Measurements from ENCODE around the gene SPRY1. TPM values are rescaled to one million over a fixed set of nuclear protein-coding genes. Genes with fewer than 3 reads are reported as not detected.

The SPRY1 gene
- total RNA-seq, 1 donor from 2014 or later, result 87.3 TPM

DNA sequence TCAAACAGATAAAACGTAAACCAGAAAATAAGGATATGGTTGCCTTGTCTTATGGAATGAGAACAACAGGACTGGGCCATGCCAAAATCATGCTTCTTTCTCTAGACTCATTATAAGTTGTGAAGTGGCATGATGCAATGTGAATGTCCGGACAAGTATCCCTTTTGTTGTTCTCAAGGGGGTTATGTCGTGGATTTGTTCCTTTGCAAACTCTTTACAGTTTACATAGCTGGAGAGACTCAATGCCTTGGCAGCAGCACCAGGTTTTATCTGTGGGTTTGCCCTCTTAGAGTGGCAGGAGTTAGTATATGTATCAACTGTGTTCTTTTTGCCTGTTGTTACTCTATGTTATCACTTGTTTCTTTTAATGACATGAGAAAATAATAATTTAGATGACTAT is 41.4 kb downstream of the SPRY1 start:
- DNase-seq (ENCODE audit: extremely low read depth, low read depth, low spot score), result no peak

GRCh38 chr4:123443401-123444289 is 47.0 kb downstream of the SPRY1 start:
- no peak for DNase-seq (ENCODE audit: extremely low read depth, low read depth, low spot score)

GRCh38 chr4:123444290-123444731 is 47.7 kb downstream of the SPRY1 start:
- peak; percentile 41 for DNase-seq (ENCODE audit: extremely low read depth, low read depth, low spot score)

GRCh38 chr4:123446865-123447474 is 50.4 kb downstream of the SPRY1 start:
- no peak for DNase-seq (ENCODE audit: extremely low read depth, low read depth, low spot score)

DNA sequence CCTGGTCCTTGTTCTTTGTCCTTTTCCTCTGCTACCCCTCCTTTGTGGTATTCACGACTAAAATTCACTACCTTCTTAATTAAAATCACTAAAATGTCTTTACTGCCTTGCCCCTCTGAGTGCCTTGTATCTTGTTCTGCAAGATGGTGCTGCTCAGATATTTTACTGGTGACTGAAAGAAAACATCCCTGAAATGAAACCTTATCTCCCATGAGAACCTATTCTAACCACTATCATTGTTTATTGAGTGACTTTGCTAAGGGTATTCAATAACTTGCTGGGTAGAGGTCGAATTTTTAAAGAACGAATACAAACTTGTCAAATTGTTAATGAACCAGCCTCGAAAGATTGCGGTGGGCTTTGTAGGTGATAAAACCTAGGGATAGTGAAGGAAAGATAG is 52.8 kb downstream of the SPRY1 start:
- no peak for DNase-seq (ENCODE audit: extremely low read depth, low read depth, low spot score)

- peak; percentile 5 for DNase-seq (ENCODE audit: extremely low read depth, low read depth, low spot score)
Observed at GRCh38 chr4:123449780-123450179, 53.2 kb downstream of the SPRY1 start.

DNA sequence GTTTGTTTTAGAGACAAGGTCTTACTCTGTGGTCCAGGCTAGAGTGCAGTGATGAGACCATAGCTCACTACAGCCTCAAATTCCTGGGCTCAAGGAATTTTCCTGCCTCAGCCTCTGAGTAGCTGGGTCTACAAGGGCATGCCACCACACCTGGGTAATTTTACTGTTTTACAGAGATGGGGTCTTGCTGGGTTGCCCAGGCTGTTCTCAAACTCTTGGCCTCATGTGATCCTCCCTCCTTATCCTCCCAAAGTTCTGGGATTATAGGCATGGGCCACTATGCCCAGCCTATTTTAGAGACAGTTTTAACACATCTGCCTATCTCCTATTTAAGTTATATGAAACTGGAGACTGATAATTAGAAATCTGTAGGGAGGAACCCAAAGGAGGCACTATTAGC is 53.8 kb downstream of the SPRY1 start:
- no peak for DNase-seq (ENCODE audit: extremely low read depth, low read depth, low spot score)

GRCh38 chr4:123452616-123453015 is 56.0 kb downstream of the SPRY1 start:
- DNase-seq (ENCODE audit: extremely low read depth, low read depth, low spot score), result peak; percentile 29

- DNase-seq (ENCODE audit: extremely low read depth, low read depth, low spot score), result no peak
Observed at GRCh38 chr4:123453061-123453680, 56.6 kb downstream of the SPRY1 start.
